K562 (cell line): ENCODE results near the gene AP1AR.

Source experiments
- BRCA1 ChIP-seq, 2 experiments: fragments of 450-650 bp in 1 of 2; sonication (generic) in 1 of 2; formaldehyde crosslinking in 1 of 2; IDR thresholded peaks; 2 replicates each; pipeline versions ENCODE4 v1.5.0 to v1.6.1; 2017 to 2020; ENCODE audit warnings: mild to moderate bottlenecking in 1 of 2, missing genetic modification reagents in 1 of 2
- E2F8 ChIP-seq: fragments of 450-650 bp; IDR thresholded peaks from 2 replicates; pipeline ENCODE4 v1.7.1; 2018; ENCODE audit warnings: mild to moderate bottlenecking, low read depth; ENCODE audit not compliant: partially characterized antibody
- JUND ChIP-seq, 2 experiments: IDR thresholded peaks; 2 replicates in 1 of 2; 3 replicates in 1 of 2; pipeline ENCODE4 v1.6.1; 2011; ENCODE audit warnings: borderline replicate concordance in 2 of 2, low read depth in 2 of 2, low read length in 2 of 2, improper control_type of control experiment in 1 of 2, missing biosample characterization in 1 of 2, missing genetic modification characterization in 1 of 2, missing genetic modification reagents in 1 of 2
- POLR2A ChIP-seq: fragments of 450-650 bp; conservative IDR thresholded peaks from 2 replicates; pipeline ENCODE4 v1.6.1; 2016
- ZNF24 ChIP-seq: fragments of 450-650 bp; IDR thresholded peaks from 2 replicates; pipeline ENCODE4 v1.6.1; 2016
- ZNF274 ChIP-seq: IDR thresholded peaks from 2 replicates; pipeline ENCODE4 v1.6.1; 2011; ENCODE audit warnings: low read depth, mild to moderate bottlenecking, low read length, moderate library complexity, borderline replicate concordance
- ZNF717 ChIP-seq: fragments of 250-450 bp; sonication (Bioruptor Pico); IDR thresholded peaks from 2 replicates; pipeline ENCODE4 v1.5.0; 2021
- ZNF77 ChIP-seq: fragments of 250-450 bp; sonication (Bioruptor Pico); IDR thresholded peaks from 2 replicates; pipeline ENCODE4 v1.5.0; 2020

- TF ChIP-seq POLR2A: no peak
- TF ChIP-seq ZNF717 (CRISPR knock-in tag): no peak
- no peak for TF ChIP-seq ZNF24
- TF ChIP-seq ZNF274: no peak
- TF ChIP-seq BRCA1 (IDR thresholded peaks at IDR 0.05): no peak
- no peak for TF ChIP-seq BRCA1 (CRISPR knock-in tag; IDR thresholded peaks at IDR 0.05)
- TF ChIP-seq E2F8: no peak
- TF ChIP-seq ZNF77 (CRISPR knock-in tag): no peak
- TF ChIP-seq JUND (IDR thresholded peaks at IDR 0.05; ENCODE audit: borderline replicate concordance, low read depth, low read length): no peak
- no peak for TF ChIP-seq JUND (tag; IDR thresholded peaks at IDR 0.05; ENCODE audit: borderline replicate concordance, low read depth, low read length)
Observed at GRCh38 chr4:112316360-112316759, 84.8 kb downstream of the AP1AR start.
